Activated B cell treated with CpG ODN at 0.5 μM for 24 hours (primary cell): Measurements from ENCODE around the gene TRIM62. TPM values are rescaled to one million over a fixed set of nuclear protein-coding genes. Genes with fewer than 3 reads are reported as not detected.

Source experiments
- ATAC-seq: fragments of 200-7000 bp; cut with Tn5 transposase; one replicate; pipeline ENCODE4 v1.10.0; 2021; ENCODE audit warnings: low read depth, mild to moderate bottlenecking, moderate library complexity
- CTCF ChIA-PET: fragments of 350-600 bp; sonication (Branson Sonifier 250); formaldehyde crosslinking; loops from one replicate; lab custom pipeline; 2021; ENCODE audit warnings: antibody characterized with exemption; lab: Charles Lee
- POLR2A ChIA-PET: fragments of 350-600 bp; sonication (Branson Sonifier 250); formaldehyde crosslinking; loops from one replicate; lab custom pipeline; 2021; ENCODE audit warnings: antibody characterized with exemption; lab: Charles Lee
- DNase-seq: peaks from one replicate; pipeline ENCODE4 v3.0.0; 2022
- H3K27ac Mint-ChIP-seq: one replicate; pipeline ENCODE4 v1.8.0; 2020; ENCODE audit warnings: mixed read lengths
- H3K27me3 Mint-ChIP-seq: one replicate; pipeline ENCODE4 v1.8.0; 2021; ENCODE audit warnings: mixed read lengths
- H3K36me3 Mint-ChIP-seq: one replicate; pipeline ENCODE4 v1.8.0; 2021; ENCODE audit warnings: low read depth, mixed read lengths
- H3K4me1 Mint-ChIP-seq: one replicate; pipeline ENCODE4 v1.8.0; 2021; ENCODE audit warnings: mixed read lengths
- H3K4me3 Mint-ChIP-seq: one replicate; pipeline ENCODE4 v1.8.0; 2020; ENCODE audit warnings: mild to moderate bottlenecking, mixed read lengths
- H3K9me3 Mint-ChIP-seq: one replicate; pipeline ENCODE4 v1.8.0; 2020; ENCODE audit warnings: mixed read lengths
- CTCF ChIP-seq: fragments of 200-600 bp; IDR thresholded peaks from one replicate; pipeline ENCODE4 v1.8.0; 2022; ENCODE audit warnings: antibody characterized with exemption, mild to moderate bottlenecking
- intact Hi-C: fragments of 100-400 bp; cut with micrococcal nuclease; formaldehyde crosslinking; loops from one replicate; pipeline ENCODE4 v1.15.1; 2024
- total RNA-seq: library from RNA; stranded (reverse); gene quantifications from 2 replicates; pipeline ENCODE4 v1.2.3, GENCODE V29; 2022

The TRIM62 gene
- total RNA-seq, 1 donor from 2014 or later, result 10.1 TPM

- Mint-ChIP-seq H3K4me1 (no peaks in the 10 kb centered on the region), H3K4me3 (no peak overlapping the region), H3K27me3 (no peaks in the 10 kb centered on the region), H3K27ac (no peak overlapping the region), H3K36me3 (peaks cover 48% of the 10 kb centered on the region), H3K9me3 (no peaks in the 10 kb centered on the region)
- CTCF ChIA-PET, result no interaction called here
- DNase-seq, result no peak
- POLR2A ChIA-PET, result no interaction called here
- no peak for ATAC-seq
- intact Hi-C loops, result no loop called here
- no peak for TF ChIP-seq CTCF
These were observed 16.0 kb downstream of the TRIM62 start for GRCh38 chr1:33165809-33166208.

GRCh38 chr1:33165209-33165608, 16.6 kb downstream of the TRIM62 start:
- Mint-ChIP-seq H3K36me3 (peaks cover 48% of the 10 kb centered on the region), H3K27ac (no peak overlapping the region), H3K9me3 (no peaks in the 10 kb centered on the region), H3K4me3 (no peak overlapping the region), H3K4me1 (no peaks in the 10 kb centered on the region), H3K27me3 (no peaks in the 10 kb centered on the region)
- POLR2A ChIA-PET, result no interaction called here
- CTCF ChIA-PET, result no interaction called here
- ATAC-seq, result no peak
- intact Hi-C loops, result no loop called here
- TF ChIP-seq CTCF, result no peak
- no peak for DNase-seq

- ATAC-seq (no peak), DNase-seq (no peak)
- no peak overlapping the region for H3K27ac Mint-ChIP-seq
- CTCF ChIA-PET, result no interaction called here
- H3K27me3 Mint-ChIP-seq, result no peaks in the 10 kb centered on the region
- POLR2A ChIA-PET, result no interaction called here
- intact Hi-C loops, result no loop called here
- H3K36me3 Mint-ChIP-seq, result peaks cover 51% of the 10 kb centered on the region
- no peak for TF ChIP-seq CTCF
- no peak overlapping the region for H3K4me3 Mint-ChIP-seq
- no peaks in the 10 kb centered on the region for H3K4me1 Mint-ChIP-seq
- no peaks in the 10 kb centered on the region for H3K9me3 Mint-ChIP-seq
These were observed 18.0 kb downstream of the TRIM62 start for GRCh38 chr1:33163621-33164519.

GRCh38 chr1:33162141-33162540, 19.7 kb downstream of the TRIM62 start:
- Mint-ChIP-seq H3K27me3 (no peaks in the 10 kb centered on the region), H3K27ac (no peak overlapping the region), H3K9me3 (no peaks in the 10 kb centered on the region), H3K4me3 (no peak overlapping the region), H3K36me3 (peaks cover 48% of the 10 kb centered on the region), H3K4me1 (no peaks in the 10 kb centered on the region)
- CTCF ChIA-PET, result no interaction called here
- no peak for DNase-seq
- POLR2A ChIA-PET, result no interaction called here
- TF ChIP-seq CTCF, result no peak
- ATAC-seq, result no peak
- intact Hi-C loops, result no loop called here

- ATAC-seq (no peak), DNase-seq (no peak)
- ChIA-PET POLR2A (no interaction called here), CTCF (no interaction called here)
- Mint-ChIP-seq H3K27me3 (no peaks in the 10 kb centered on the region), H3K4me3 (no peak overlapping the region), H3K9me3 (no peaks in the 10 kb centered on the region), H3K36me3 (peaks cover 48% of the 10 kb centered on the region), H3K4me1 (no peaks in the 10 kb centered on the region), H3K27ac (no peak overlapping the region)
- no peak for TF ChIP-seq CTCF
- intact Hi-C loops, result no loop called here
These were observed 20.7 kb downstream of the TRIM62 start for GRCh38 chr1:33161061-33161681.
